Measurements from ENCODE around the gene EXD3. TPM values are rescaled to one million over a fixed set of nuclear protein-coding genes. Genes with fewer than 3 reads are reported as not detected.
A peak's percentile ranks its signal among the peaks of the same experiment; 100 is the strongest.

Gene EXD3
- polyA plus RNA-seq, 1 of the 3 experiments (the other 2 are of a cell fraction), result 11.5 TPM

GRCh38 chr9:137280474-137281344 lies 142.3 kb downstream of the EXD3 start:
- H3K9ac ChIP-seq, result no peak overlapping the region
- CTCF ChIA-PET, result interaction anchor here (0.8 to 1.9 kb wide), 5 partner anchors 13 to 142 kb away, joined by 3 to 8 read pairs (median 3); partner anchors contain the start of genes EXD3, NOXA1 and NRARP

More at GRCh38 chr9:137280474-137281344, 142.3 kb downstream of the EXD3 start:
- H3K4me3 ChIP-seq (ENCODE audit: low read depth in 2 of 2, low read length in 1 of 2), result peak overlapping the region in 1 of 2 experiments; percentile 37; a peak in 3 of 4 replicates
- no peaks in the 10 kb centered on the region for H3K79me2 ChIP-seq (ENCODE audit: insufficient read depth)
- no peaks in the 10 kb centered on the region for H4K20me1 ChIP-seq (ENCODE audit: insufficient read depth)
- POLR2A ChIA-PET, result no interaction called here
- no peak overlapping the region for H3K27ac ChIP-seq (ENCODE audit: low read depth in 2 of 2, low read length in 1 of 2)
- H3K9me3 ChIP-seq, result no peaks in the 10 kb centered on the region
- H3K36me3 ChIP-seq (replicated peaks in 1 of 2; ENCODE audit: control insufficient read depth in 1 of 2, insufficient read depth in 2 of 2, low read length in 1 of 2), result no peaks in the 10 kb centered on the region
- H3K27me3 ChIP-seq (ENCODE audit: insufficient read depth), result no peaks in the 10 kb centered on the region
- no peaks in the 10 kb centered on the region for H3K9me2 ChIP-seq
- DNase-seq, result peak; percentile 92
- TF ChIP-seq FOXM1 (IDR thresholded peaks at IDR 0.05; ENCODE audit: low read depth) (no peak), RCOR1 (IDR thresholded peaks at IDR 0.05; ENCODE audit: low read length) (no peak), GABPA (IDR thresholded peaks at IDR 0.05; ENCODE audit: low read depth) (no peak), MAX (IDR thresholded peaks at IDR 0.05; ENCODE audit: low read depth) (no peak), JUND (IDR thresholded peaks at IDR 0.05) (no peak), MXI1 (IDR thresholded peaks at IDR 0.05; ENCODE audit: low read depth, low read length) (no peak), REST (IDR thresholded peaks at IDR 0.05; ENCODE audit: low read depth, low read length) (no peak), RAD21 (IDR thresholded peaks at IDR 0.05; ENCODE audit: low read length) (peak; percentile 21), CTCF (IDR thresholded peaks at IDR 0.05) (peak; percentile 46), TCF12 (IDR thresholded peaks at IDR 0.05) (no peak), SMC3 (IDR thresholded peaks at IDR 0.05; ENCODE audit: low read depth, low read length) (peak; percentile 34; the same call in 1 of the 2 replicates)
- H3F3A ChIP-seq (replicated peaks; ENCODE audit: insufficient read depth), result peaks cover 7% of the 10 kb centered on the region
- H2AFZ ChIP-seq (ENCODE audit: low read depth), result peak overlapping the region; percentile 51; the same call in 1 of the 2 replicates
- 30% methylated on average over 50 of the region's 85 CpGs for WGBS (ENCODE audit: low lambda C conversion rate)
- H3K4me1 ChIP-seq (ENCODE audit: control insufficient read depth in 1 of 2, insufficient read depth in 2 of 2, low read depth in 1 of 2, low read length in 1 of 2), result peaks cover 0 to 8% of the 10 kb centered on the region in 2 experiments; a peak in 2 of 4 replicates
- H3K4me2 ChIP-seq, result peak overlapping the region; percentile 66

All from SK-N-SH (cell line).